IMR-90 (cell line): ENCODE measurements around the gene IYD. TPM values are rescaled to one million over a fixed set of nuclear protein-coding genes. Genes with fewer than 3 reads are reported as not detected.

Experiments
- ATAC-seq: fragments of 200-7000 bp; cut with Tn5 transposase; 2 replicates; pipeline ENCODE4 v1.9.1; 2020; ENCODE audit warnings: low read depth, mild to moderate bottlenecking, moderate library complexity
- BruUV-seq: library from RNA; stranded (reverse); fragments of 400-500 nt; replicated peaks from 2 replicates; lab custom pipeline; 2021; lab: Mats Ljungman, UMichigan
- CTCF ChIA-PET: fragments of 300-600 bp; formaldehyde crosslinking; extraction: SDS; loops from one replicate; lab custom pipeline; 2021; ENCODE audit warnings: antibody characterized with exemption; lab: Yijun Ruan, JAX
- POLR2A ChIA-PET: fragments of 300-600 bp; sonication (Branson Sonifier 250); formaldehyde crosslinking; loops from one replicate; lab custom pipeline; 2022; ENCODE audit warnings: antibody characterized with exemption; ENCODE audit not compliant: unreplicated experiment; lab: Charles Lee
- DNase-seq: peaks from one replicate; pipeline ENCODE4 v3.0.0; 2013
- H2AFZ ChIP-seq: replicated peaks from 2 replicates; pipeline ENCODE3; 2013; ENCODE audit warnings: low read length, mild to moderate bottlenecking; ENCODE audit not compliant: poor library complexity
- H2AK5ac ChIP-seq: 2 replicates; pipeline ENCODE4 v1.6.1; 2013; ENCODE audit warnings: low read depth, low read length, inconsistent platforms
- H2AK9ac ChIP-seq: replicated peaks from 2 replicates; pipeline ENCODE3; 2013; ENCODE audit warnings: mild to moderate bottlenecking, low read depth, low read length, moderate library complexity; ENCODE audit not compliant: poor library complexity
- H2BK120ac ChIP-seq: 2 replicates; pipeline ENCODE4 v1.6.1; 2013; ENCODE audit warnings: low read depth, low read length, inconsistent platforms
- H2BK15ac ChIP-seq: 3 replicates; pipeline ENCODE4 v1.6.1; 2013; ENCODE audit warnings: low read depth, low read length, inconsistent platforms
- H2BK20ac ChIP-seq: 2 replicates; pipeline ENCODE4 v1.6.1; 2013; ENCODE audit warnings: low read depth, mild to moderate bottlenecking, inconsistent platforms, low read length, moderate library complexity
- H2BK5ac ChIP-seq: 2 replicates; pipeline ENCODE4 v1.6.1; 2013; ENCODE audit warnings: mild to moderate bottlenecking, low read depth, low read length, inconsistent platforms; ENCODE audit not compliant: poor library complexity, severe bottlenecking
- H3K14ac ChIP-seq: replicated peaks from 2 replicates; pipeline ENCODE4 v1.6.1; 2013; ENCODE audit warnings: low read depth, low read length, inconsistent platforms
- H3K18ac ChIP-seq: 2 replicates; pipeline ENCODE4 v1.6.1; 2013; ENCODE audit warnings: low read depth, low read length, control low read depth
- H3K23ac ChIP-seq: 2 replicates; pipeline ENCODE4 v1.6.1; 2013; ENCODE audit warnings: low read depth, low read length, inconsistent platforms
- H3K27ac ChIP-seq: 2 replicates; pipeline ENCODE4 v1.5.1; 2013; ENCODE audit warnings: mild to moderate bottlenecking, control low read depth, low read length; ENCODE audit not compliant: insufficient read depth
- H3K27me3 ChIP-seq: 2 replicates; pipeline ENCODE4 v1.6.1; 2013; ENCODE audit warnings: low read length; ENCODE audit not compliant: control insufficient read depth, insufficient read depth
- H3K36me3 ChIP-seq: 2 replicates; pipeline ENCODE4 v1.6.1; 2013; ENCODE audit warnings: low read length, mixed read lengths; ENCODE audit not compliant: control insufficient read depth, insufficient read depth
- H3K4ac ChIP-seq: 2 replicates; pipeline ENCODE4 v1.6.1; 2013; ENCODE audit warnings: low read depth, low read length, inconsistent platforms
- H3K4me1 ChIP-seq: 2 replicates; pipeline ENCODE4 v1.6.1; 2013; ENCODE audit warnings: low read length, mixed read lengths; ENCODE audit not compliant: control insufficient read depth, insufficient read depth
- H3K4me2 ChIP-seq: 2 replicates; pipeline ENCODE4 v1.6.1; 2013; ENCODE audit warnings: low read depth, mild to moderate bottlenecking, control low read depth, low read length, moderate library complexity
- H3K4me3 ChIP-seq: 2 replicates; pipeline ENCODE4 v1.5.1; 2013; ENCODE audit warnings: low read depth, mild to moderate bottlenecking, control low read depth, low read length, moderate library complexity; ENCODE audit not compliant: insufficient read depth
- H3K56ac ChIP-seq: 2 replicates; pipeline ENCODE4 v1.6.1; 2013; ENCODE audit warnings: low read length, inconsistent platforms; ENCODE audit not compliant: insufficient read depth; ENCODE audit errors: extremely low read depth
- H3K79me1 ChIP-seq, 2 experiments: 2 replicates each; pipeline ENCODE4 v1.6.1; 2013; ENCODE audit warnings: low read length in 2 of 2, inconsistent platforms in 1 of 2, low read depth in 1 of 2
- H3K9ac ChIP-seq: 2 replicates; pipeline ENCODE4 v1.6.1; 2013; ENCODE audit warnings: low read depth, low read length, control low read depth
- H3K9me1 ChIP-seq: 2 replicates; pipeline ENCODE4 v1.6.1; 2013; ENCODE audit warnings: low read length, inconsistent platforms; ENCODE audit not compliant: insufficient read depth
- H3K9me3 ChIP-seq: 2 replicates; pipeline ENCODE4 v1.6.1; 2013; ENCODE audit warnings: low read length; ENCODE audit not compliant: control insufficient read depth, insufficient read depth
- H4K20me1 ChIP-seq: 2 replicates; pipeline ENCODE4 v1.6.1; 2013; ENCODE audit warnings: low read length, inconsistent platforms; ENCODE audit not compliant: insufficient read depth
- H4K5ac ChIP-seq: 2 replicates; pipeline ENCODE4 v1.6.1; 2013; ENCODE audit warnings: mild to moderate bottlenecking, low read depth, low read length, control low read depth
- H4K8ac ChIP-seq, 2 experiments: 2 replicates each; pipeline ENCODE4 v1.6.1; 2013; ENCODE audit warnings: low read depth in 2 of 2, low read length in 2 of 2, control low read depth in 1 of 2, inconsistent platforms in 1 of 2
- H4K91ac ChIP-seq: 2 replicates; pipeline ENCODE4 v1.6.1; 2013; ENCODE audit warnings: low read depth, low read length, inconsistent platforms; ENCODE audit not compliant: insufficient read depth
- CEBPB ChIP-seq: IDR thresholded peaks from 2 replicates; pipeline ENCODE4 v1.6.1; 2012; ENCODE audit warnings: low read depth, low read length, improper control_type of control experiment
- MXI1 ChIP-seq: IDR thresholded peaks from 2 replicates; pipeline ENCODE4 v1.6.1; 2012; ENCODE audit warnings: low read depth, mild to moderate bottlenecking, low read length, moderate library complexity, borderline replicate concordance
- POLR2A ChIP-seq: IDR thresholded peaks from 2 replicates; pipeline ENCODE4 v1.6.1; 2012; ENCODE audit warnings: mild to moderate bottlenecking, low read depth, low read length
- SMC3 ChIP-seq: fragments of 150-350 bp; IDR thresholded peaks from 2 replicates; pipeline ENCODE4 v1.6.1; 2016; ENCODE audit warnings: low read depth, mild to moderate bottlenecking, antibody characterized with exemption, low read length, moderate library complexity
- WGBS, 2 experiments: methylation state at CpG; one replicate each; pipeline versions ENCODE4 v1.1.5 to v1.1.7; 2013; ENCODE audit warnings: missing lambda C conversion rate in 2 of 2; ENCODE audit not compliant: insufficient read length in 1 of 2; ENCODE audit errors: extremely low coverage in 2 of 2; 5-methylcytosine and 5-hydroxymethylcytosine counted together
- dilution Hi-C: fragments of 300-500 bp; cut with HindIII; formaldehyde crosslinking; loops from one replicate; pipeline ENCODE4 v1.14.3; 2018; ENCODE audit warnings: low sequenced_read_pairs; ENCODE audit not compliant: unreplicated experiment
- in situ Hi-C: fragments of 300-500 bp; cut with MboI; formaldehyde crosslinking; loops from 3 replicates; pipeline ENCODE4 v1.14.3; 2019; ENCODE audit warnings: low sequenced_read_pairs, inconsistent platforms, mixed read lengths
- intact Hi-C: fragments of 100-400 bp; cut with micrococcal nuclease; formaldehyde crosslinking; loops from 2 replicates; pipeline ENCODE4 v1.10.0; 2022
- polyA plus RNA-seq, 3 experiments: library from polyadenylated mRNA; depleted of rRNA; stranded (reverse); fragments of >200 nt; gene quantifications; 2 replicates each; pipeline ENCODE4 v1.2.3, GENCODE V29; 2012; ENCODE audit warnings: low replicate concordance in 1 of 3
- total RNA-seq: library from RNA; depleted of rRNA; stranded (reverse); fragments of >200 nt; gene quantifications from 2 replicates; pipeline ENCODE4 v1.2.3, GENCODE V29; 2012
- TF ChIP-seq, protein P1 (sequence below): fragments of 150-350 bp; IDR thresholded peaks from 2 replicates; pipeline ENCODE4 v1.6.1; 2016; ENCODE audit warnings: low read depth, mild to moderate bottlenecking, low read length, moderate library complexity, borderline replicate concordance

The IYD gene
- total and polyA plus RNA-seq, 2 of the 4 experiments (the other 2 are of a cell fraction), result not detected

DNA sequence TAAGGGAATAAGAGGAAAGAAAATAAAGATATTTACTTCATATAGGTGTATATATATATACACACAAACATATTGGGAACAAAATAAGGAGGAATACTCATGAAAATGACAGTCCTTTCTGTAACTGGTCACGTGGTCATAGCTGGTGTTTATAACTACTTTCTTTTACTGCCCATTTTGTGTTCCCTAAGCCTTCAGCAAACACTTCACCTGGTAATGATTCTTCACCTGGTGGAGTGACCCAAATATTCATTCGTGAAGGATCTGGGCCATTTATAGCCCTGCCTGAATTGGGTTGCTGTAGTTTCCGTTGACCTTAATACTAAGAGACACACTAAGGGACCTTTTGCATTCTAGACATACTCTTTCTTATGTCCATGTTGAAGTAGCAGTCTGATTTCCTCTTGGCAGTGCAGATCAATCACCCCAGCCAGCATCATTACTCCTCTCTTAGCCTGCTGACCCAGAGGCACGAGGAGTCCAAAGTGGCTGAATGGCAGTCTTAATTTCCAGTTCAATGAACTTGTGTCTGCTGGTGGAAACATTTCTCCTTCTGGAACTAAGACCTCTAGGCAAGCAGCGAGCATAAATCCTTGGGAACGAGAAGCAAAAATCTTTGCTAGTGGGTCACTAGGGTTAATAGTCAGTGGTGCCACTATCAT, 39.9 kb upstream of the IYD start:
- Histone ChIP-seq H4K5ac (no peak overlapping the region), H3K4me1 (no peaks in the 10 kb centered on the region; the same call in 1 of the 2 replicates), H4K20me1 (no peaks in the 10 kb centered on the region), H3K14ac (no peak overlapping the region), H2AFZ (no peak overlapping the region), H2AK5ac (no peak overlapping the region), H4K8ac (no peak overlapping the region), H3K36me3 (no peaks in the 10 kb centered on the region), H3K27ac (no peak overlapping the region), H3K9me3 (no peaks in the 10 kb centered on the region), H3K23ac (no peak overlapping the region), H4K91ac (no peak overlapping the region), H3K4me2 (no peak overlapping the region), H3K79me1 (no peaks in the 10 kb centered on the region), H3K18ac (no peak overlapping the region), H3K56ac (no peak overlapping the region), H2BK5ac (no peak overlapping the region), H3K4ac (no peak overlapping the region), H2BK120ac (no peak overlapping the region), H3K9ac (no peak overlapping the region), H2AK9ac (no peak overlapping the region), H2BK15ac (no peak overlapping the region), H3K4me3 (no peak overlapping the region), H3K27me3 (peaks cover 6% of the 10 kb centered on the region), H2BK20ac (no peak overlapping the region), H3K9me1 (peaks cover 6% of the 10 kb centered on the region; the same call in 1 of the 2 replicates)
- TF ChIP-seq POLR2A, result no peak
- TF ChIP-seq SMC3, result no peak
- no peak for TF ChIP-seq CEBPB
- no peak for TF ChIP-seq MXI1
- TF ChIP-seq, protein P1, sequence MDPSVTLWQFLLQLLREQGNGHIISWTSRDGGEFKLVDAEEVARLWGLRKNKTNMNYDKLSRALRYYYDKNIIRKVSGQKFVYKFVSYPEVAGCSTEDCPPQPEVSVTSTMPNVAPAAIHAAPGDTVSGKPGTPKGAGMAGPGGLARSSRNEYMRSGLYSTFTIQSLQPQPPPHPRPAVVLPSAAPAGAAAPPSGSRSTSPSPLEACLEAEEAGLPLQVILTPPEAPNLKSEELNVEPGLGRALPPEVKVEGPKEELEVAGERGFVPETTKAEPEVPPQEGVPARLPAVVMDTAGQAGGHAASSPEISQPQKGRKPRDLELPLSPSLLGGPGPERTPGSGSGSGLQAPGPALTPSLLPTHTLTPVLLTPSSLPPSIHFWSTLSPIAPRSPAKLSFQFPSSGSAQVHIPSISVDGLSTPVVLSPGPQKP, result no peak
- in situ Hi-C loops (loop anchor here (25.0 kb wide), 1 partner anchor 392 kb away; the partner anchor contains the start of gene ULBP2), dilution Hi-C loops (no loop called here), intact Hi-C loops (no loop called here)
- no peak for ATAC-seq
- no peak for DNase-seq
- no CpG with 5 or more reads among the region's 6 CpGs for WGBS, 2 experiments
- BruUV-seq, result no TSS peak
- POLR2A ChIA-PET, result no interaction called here
- CTCF ChIA-PET, result no interaction called here
